HG03439 (cell line): Measurements from ENCODE around the gene GJA3.

Experiments used
- ATAC-seq: cut with Tn5 transposase; IDR thresholded peaks from one replicate; pipeline ENCODE4 v1.9.1; 2021; ENCODE audit warnings: mild to moderate bottlenecking, moderate library complexity; ENCODE audit not compliant: unreplicated experiment

GJA3 gene

DNA sequence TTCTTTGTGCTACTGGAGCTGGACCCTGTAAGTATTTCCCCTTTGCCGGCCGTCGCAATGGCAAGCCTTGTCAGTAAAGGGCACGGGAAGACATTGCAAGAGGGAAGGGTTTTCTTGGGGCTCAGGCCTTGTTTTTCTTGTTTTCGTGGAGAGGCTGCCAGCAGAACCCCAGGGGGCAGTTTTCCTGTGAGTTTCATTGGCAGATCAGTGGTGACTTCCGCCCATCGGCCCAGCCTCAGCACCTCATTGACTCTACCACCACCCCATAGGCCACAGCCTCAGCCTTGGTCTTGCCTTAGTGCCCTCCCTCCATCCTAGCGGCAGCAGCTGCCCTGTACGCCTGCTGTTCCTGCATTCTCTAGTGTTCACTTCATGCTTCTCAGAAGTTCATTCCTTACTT lies 61.5 kb downstream of the GJA3 start:
- ATAC-seq = no peak

DNA sequence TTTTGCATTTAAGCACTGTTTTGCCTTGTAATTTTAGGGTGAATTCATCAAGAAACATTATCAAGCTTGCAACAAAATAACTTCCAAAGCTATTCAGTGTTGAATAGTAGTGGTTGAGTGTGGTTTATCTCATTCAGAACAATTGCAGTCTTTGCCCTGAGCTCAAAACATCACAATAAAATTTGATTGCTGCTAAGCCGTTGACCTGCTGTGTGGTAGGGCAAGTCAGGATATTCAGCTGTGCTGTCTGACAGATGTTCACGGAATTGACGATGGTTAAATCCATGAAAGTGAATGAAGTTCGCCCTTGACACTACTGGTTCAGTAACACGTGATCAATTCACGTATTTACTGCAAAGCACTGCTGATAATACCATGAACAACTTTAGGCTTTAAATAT lies 66.9 kb downstream of the GJA3 start:
- ATAC-seq = no peak

DNA sequence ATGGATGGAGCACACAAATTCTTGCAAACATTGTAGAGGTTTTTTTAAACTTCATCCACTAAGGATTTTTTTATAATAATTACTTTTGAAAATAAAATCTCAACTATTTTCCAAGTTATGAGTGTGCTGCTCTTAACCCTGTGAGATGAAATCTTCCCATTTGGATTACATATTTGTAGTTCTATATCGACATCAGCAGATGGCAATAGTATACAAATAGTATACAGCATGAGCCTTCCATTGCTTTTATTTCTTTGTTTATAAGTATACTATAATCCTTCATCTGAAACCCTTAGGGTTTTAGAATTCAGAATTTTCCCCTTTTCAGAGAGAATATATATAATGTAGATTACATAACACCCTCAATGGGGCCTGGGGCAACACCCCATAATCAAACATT lies 70.5 kb downstream of the GJA3 start:
- ATAC-seq = no peak
